Myocyte (in vitro differentiated cells): ENCODE data around the gene COG7. TPM values are rescaled to one million over a fixed set of nuclear protein-coding genes. Genes with fewer than 3 reads are reported as not detected.
"Not testable (repeated sequence)": the region's sequence is repeated elsewhere in the genome, so short reads cannot be mapped to it uniquely, and the experiment has no call there.

Experiments used
- DNase-seq: peaks from one replicate; pipeline ENCODE4 v3.0.0-alpha.2; 2012; ENCODE audit warnings: low read depth
- total RNA-seq: library from RNA; depleted of rRNA; stranded (reverse); fragments of >200 nt; gene quantifications from 2 replicates; pipeline ENCODE4 v1.2.3, GENCODE V29; 2014

COG7 gene
- total RNA-seq, 1 donor from 2014 or later, result 14.3 TPM

DNA sequence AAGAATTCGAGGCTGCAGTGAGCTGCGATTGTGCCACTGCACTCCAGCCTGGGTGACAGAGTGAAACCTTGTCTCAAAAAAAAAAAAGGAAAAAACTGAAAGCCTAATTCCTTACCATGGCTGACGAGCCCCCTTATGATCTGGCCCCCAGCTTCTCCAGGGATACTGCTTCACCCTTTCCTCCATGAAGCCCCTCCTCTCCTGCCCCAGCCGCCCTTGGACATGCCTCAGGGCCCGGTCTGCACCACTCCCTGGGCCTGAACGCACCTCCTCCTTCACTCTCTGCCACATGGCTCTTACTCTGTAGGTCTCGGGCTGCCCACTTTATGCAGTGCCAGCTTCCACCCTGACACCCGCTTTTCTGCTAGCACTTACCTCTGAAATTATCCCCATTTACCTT, 65.3 kb downstream of the COG7 start:
- no peak for DNase-seq

GRCh38 chr16:23385441-23385840, 67.5 kb downstream of the COG7 start:
- DNase-seq, result no peak

DNA sequence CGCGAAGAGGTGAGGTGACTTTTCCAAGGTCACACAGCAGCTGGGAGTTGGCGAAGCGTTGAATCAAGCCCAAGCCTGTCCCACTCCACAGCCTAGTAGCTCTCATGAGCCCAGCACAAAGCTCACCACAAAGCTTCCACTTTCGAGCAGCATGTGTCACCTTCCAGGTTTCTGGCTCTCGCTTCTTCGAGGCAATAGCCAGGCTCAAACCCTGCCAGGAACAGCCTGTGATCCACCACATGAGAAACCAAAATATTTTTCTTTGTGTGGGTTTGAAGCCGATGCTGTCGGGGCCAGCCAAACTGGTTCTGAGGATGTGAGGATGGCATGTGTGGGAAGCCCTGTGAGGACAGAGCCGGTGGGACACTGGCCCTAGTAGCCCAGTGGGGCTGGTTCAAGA, 68.1 kb downstream of the COG7 start:
- no peak for DNase-seq

DNA sequence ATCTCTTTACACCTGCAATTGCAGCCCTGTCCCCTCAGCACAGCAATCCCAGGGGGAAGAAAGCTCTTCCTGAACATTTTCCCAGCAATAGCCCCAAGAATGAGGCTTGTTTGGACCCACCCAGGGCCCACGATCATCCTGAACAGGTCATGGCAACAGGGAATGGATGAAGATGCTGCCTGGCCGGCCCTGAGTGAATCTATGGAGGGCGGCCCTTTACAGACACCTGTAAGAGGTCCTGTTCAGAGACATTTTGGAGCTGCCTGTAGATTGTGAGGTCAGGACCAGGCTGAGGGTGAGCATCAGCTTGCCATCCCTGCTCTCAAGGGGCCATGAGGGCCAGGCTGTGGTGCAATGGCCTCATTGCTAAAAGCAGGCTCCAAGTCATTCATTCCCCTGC, 69.1 kb downstream of the COG7 start:
- DNase-seq, result no peak

- DNase-seq, result no peak
Observed at GRCh38 chr16:23382279-23382678, 70.7 kb downstream of the COG7 start.

- not testable (repeated sequence) for DNase-seq
Observed at GRCh38 chr16:23381702-23382101, 71.3 kb downstream of the COG7 start.

GRCh38 chr16:23380501-23380951, 72.5 kb downstream of the COG7 start:
- no peak for DNase-seq

DNA sequence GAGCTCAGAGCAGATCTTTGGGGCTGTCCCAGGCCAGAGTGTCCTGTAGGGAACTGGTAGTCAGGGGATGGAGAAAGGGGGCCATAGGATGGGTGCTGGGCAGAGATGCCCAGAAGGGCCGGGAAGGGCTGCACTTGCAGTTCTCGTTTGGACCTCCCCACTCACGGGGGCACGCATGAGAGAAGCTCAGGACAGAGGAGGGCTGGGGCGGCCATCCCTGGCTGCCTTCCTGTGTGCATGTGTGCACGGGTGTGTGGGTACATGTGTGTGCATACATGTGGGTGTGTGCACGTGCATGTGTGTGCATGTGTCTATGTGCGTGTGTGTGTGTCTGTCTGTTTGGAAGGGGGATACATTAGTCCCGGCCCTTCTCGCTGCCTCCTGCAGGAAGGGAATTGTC, 73.3 kb downstream of the COG7 start:
- no peak for DNase-seq

DNA sequence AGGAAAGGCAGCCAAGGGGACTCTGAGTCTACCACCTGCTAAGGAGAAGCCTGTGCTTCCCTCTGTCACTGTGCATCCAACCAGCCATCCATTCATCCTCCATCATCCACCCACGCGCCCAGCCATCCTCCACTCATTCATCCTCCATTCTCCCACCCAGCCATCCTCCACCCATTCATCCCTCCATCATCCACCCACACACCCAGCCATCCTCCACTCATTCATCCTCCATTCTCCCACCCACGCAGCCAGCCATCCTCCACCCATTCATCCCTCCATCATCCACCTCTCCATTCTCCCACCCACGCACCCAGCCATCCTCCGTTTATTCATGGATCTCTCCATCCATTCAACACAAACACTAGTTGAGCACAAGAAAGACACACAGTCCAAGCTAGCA, 74.1 kb downstream of the COG7 start:
- no peak for DNase-seq

DNA sequence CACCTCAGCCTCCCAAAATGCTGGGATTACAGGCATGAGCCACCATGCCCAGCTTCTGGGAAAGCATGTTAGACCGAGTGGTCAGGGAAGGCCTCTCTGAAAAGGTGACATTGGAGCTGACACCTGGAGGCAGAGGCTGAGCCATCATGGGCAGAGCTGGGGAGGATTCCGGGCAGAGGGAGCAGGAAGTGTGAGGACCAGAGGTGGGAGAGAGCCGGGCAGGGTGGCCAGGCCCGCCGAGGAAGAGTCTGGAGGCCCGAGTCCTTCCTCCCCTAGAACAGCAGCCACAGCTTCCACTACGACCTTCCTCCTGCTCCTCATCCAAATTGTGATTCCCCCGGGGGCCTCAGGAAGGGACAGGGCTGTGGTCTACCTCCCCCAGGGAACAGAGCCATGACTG, 74.7 kb downstream of the COG7 start:
- DNase-seq, result no peak

DNA sequence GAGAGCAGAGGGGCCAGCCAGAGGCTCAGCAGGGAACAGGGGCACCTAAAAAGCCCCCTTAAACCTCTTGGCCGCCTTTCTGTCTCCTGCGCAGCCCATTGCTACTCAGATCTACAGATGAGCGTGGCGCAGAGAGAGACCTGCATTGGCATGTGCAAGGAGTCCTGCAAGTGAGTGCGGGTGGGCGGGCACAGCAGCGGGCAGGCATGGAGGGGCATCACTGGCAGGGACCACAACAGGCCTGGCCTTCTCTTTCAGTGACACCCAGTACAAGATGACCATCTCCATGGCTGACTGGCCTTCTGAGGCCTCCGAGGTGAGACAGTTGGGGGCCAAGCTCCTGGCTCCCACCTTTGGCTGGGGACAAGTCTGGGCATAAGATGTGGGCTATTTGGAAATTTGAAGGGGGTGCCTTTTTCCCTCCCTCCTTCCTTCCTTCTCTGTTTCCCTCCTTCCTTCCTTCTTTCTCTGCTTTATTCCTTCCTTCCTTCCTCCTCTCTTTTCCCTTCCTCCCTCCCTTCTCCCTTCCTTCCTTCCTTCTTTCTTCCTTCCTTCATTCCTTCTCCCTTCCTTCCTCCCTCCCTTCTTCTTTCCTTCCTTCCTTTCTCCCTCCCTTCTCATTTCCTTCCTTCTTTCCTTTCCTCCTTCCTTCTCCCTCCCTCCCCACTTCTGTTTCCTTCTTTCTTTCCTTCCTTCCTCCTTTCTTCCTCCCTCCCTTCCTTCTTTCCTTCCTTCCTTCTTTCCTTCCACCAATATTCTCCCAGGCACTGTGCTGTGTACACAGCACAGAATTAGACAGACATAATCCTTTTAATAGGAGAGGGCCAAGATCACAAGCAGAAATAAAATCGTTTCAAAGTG, 75.7 kb downstream of the COG7 start:
- DNase-seq, result no peak

DNA sequence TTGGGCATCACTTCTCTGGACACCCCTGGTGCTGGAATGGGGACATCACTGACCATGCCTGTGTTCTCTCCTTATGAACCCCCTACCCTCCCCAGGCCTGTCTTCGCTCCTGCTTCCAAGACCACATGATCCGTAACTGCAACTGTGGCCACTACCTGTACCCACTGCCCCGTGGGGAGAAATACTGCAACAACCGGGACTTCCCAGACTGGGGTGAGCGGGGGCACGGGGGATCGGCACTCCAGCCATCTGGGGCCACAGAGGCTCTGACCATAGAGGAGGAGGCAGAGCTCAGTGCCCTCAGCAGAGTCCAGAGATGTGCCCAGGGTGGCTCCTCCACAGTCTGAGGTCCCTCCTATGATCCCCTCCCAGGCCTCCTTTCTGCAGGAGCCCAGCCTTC, 77.3 kb downstream of the COG7 start:
- DNase-seq, result no peak

GRCh38 chr16:23374721-23375510, 78.1 kb downstream of the COG7 start:
- DNase-seq, result no peak

- DNase-seq, result no peak
Observed at GRCh38 chr16:23373436-23374219, 79.4 kb downstream of the COG7 start.

GRCh38 chr16:23371368-23371767, 81.6 kb downstream of the COG7 start:
- DNase-seq, result no peak

DNA sequence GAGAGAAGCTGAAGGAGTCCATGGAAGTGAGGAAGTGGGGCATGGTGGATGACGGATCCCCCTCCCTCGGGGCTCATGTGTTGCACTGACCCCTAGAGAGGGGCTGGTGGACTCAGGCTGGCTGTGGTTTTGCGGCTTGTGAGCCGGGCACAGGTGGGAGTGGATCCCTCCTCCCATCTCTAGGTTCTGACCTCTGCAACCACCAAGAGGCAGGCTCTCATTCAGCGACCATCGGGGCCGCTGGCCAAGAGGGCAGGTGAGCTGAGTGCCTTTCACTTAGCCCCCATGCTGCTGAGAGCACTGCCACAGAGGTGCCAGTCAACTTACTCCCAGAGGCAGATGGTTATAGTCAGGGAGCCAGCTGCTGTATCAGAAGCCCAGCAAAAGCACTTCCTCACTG, 83.6 kb downstream of the COG7 start:
- no peak for DNase-seq

DNA sequence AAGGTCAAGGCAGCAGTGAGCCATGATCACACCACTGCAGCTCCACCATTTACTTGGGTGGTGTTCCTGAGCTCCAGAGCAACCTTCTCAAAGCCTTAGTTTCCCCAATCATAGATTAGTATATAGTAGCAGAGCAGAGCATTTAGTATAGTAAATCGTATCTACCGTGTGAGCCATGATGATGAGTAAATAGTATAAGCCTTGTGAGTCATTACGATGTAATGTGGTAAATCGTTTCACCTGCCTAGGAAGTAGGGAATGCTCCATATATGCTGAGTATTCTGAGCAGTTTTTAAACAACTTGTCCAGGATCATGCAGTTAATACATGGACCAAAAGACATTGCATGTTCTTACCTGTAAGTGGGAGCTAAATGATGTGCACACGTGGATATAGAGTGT, 84.5 kb downstream of the COG7 start:
- no peak for DNase-seq

DNA sequence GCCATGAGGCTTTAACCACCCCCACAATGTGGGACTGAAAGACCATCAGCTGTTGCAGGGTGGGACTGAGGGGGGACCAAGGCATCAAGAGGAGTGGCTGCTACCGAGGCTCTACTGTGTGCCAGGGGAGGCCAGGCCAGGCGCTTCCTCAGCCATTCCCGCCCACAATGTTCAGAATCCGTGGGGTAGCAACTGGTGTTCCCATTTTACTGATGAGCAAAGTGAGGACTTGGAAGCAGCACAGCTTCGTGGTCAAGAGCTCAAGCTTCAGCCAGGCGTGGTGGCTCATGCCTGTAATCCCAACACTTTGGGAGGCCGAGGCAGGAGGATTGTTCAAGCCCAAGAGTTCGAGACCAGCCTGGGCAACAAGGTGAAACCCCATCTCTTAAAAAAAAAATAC, 85.0 kb downstream of the COG7 start:
- DNase-seq, result no peak

DNA sequence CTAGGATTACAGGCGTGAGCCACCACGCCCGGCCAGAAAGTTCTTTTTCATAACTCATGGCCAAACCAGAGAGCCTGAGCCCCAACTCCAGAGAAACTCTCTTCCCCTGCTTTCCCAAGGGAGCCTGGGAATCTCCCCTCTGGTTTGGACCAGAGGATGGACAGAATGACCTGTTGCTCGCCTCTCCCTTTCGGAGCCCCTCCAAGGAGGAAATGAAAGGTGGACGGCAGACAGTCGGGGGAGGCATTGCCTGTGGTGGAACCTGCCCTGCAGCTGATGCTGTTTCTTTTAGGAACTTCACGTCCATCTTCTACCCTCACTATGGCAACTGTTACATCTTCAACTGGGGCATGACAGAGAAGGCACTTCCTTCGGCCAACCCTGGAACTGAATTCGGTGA, 85.4 kb downstream of the COG7 start:
- DNase-seq, result no peak

- not testable (repeated sequence) for DNase-seq
Observed at GRCh38 chr16:23366341-23366740, 86.6 kb downstream of the COG7 start.

DNA sequence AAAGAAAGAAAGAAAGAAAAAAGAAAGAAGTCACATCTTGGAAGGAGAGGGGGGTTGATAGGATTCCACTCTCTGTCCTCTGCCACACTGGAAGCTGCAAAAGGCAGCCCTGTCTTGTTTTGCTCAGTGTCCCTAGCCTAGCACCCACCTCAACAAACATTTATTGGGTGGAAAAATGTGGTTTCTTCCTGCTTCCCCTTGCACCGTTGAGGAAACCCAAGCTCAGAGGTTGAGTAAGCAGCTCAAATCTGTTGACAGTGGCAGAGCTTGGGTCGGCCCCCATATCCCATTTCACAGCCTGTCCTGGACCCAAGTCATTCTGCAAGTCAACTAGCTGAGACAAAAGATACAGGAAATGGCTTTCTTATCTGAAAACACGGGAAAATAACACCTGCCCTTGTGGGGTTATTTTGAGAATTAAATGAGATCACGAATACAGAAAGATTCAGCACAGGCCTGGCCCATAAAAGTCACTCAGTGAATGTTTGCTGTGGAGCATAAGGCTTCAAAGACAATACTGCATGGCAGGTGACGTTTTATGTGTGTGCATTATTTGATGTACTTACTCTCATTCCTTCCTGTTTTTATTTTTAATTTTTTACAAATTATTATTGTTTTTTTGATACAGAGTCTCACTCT, 87.3 kb downstream of the COG7 start:
- DNase-seq, result peak; percentile 1
